HL-60 (cell line): Measurements from ENCODE around the gene EIPR1.

ENCODE experiments used
- DNase-seq, 2 experiments: peaks; one replicate each; pipeline ENCODE4 v3.0.0-alpha.2; 2010 to 2020; ENCODE audit warnings: low read depth in 1 of 2, low spot score in 1 of 2
- H3K27ac ChIP-seq: fragments of 250-450 bp; sonication (Bioruptor Pico); replicated peaks from 2 replicates; pipeline ENCODE4 v1.5.1; 2020; ENCODE audit warnings: mild to moderate bottlenecking, moderate library complexity
- H3K27me3 ChIP-seq: fragments of 250-450 bp; sonication (Bioruptor Pico); 2 replicates; pipeline ENCODE4 v1.5.1; 2021; ENCODE audit warnings: mild to moderate bottlenecking, moderate library complexity; ENCODE audit not compliant: insufficient read depth, poor library complexity, severe bottlenecking
- H3K4me3 ChIP-seq: replicated peaks from 2 replicates; pipeline ENCODE4 v1.5.1; 2011; ENCODE audit warnings: mild to moderate bottlenecking, control low read depth, low read length; ENCODE audit not compliant: insufficient read depth
- GABPA ChIP-seq: IDR thresholded peaks from 2 replicates; pipeline ENCODE4 v1.6.1; 2012; ENCODE audit warnings: low read depth
- POLR2AphosphoS5 ChIP-seq: IDR thresholded peaks from 2 replicates; pipeline ENCODE4 v1.6.1; 2012; ENCODE audit warnings: low read depth
- REST ChIP-seq: IDR thresholded peaks from 2 replicates; pipeline ENCODE4 v1.6.1; 2012; ENCODE audit warnings: low read depth; ENCODE audit not compliant: insufficient replicate concordance
- SPI1 ChIP-seq: IDR thresholded peaks from 2 replicates; pipeline ENCODE4 v1.6.1; 2012; ENCODE audit warnings: low read depth, mild to moderate bottlenecking, borderline replicate concordance
- TF ChIP-seq, protein P1 (sequence below): IDR thresholded peaks from one replicate; pipeline ENCODE4 v1.5.1; 2011; ENCODE audit warnings: low read length, control low read depth, inconsistent platforms; ENCODE audit not compliant: insufficient read depth

The EIPR1 gene

GRCh38 chr2:3291750-3292149 lies 85.9 kb downstream of the EIPR1 start:
- no peak for DNase-seq
- Histone ChIP-seq H3K27me3 (no peaks in the 10 kb centered on the region), H3K27ac (no peak overlapping the region), H3K4me3 (no peak overlapping the region)
- TF ChIP-seq SPI1 (no peak), POLR2AphosphoS5 (no peak), REST (no peak), GABPA (no peak)
- TF ChIP-seq, protein P1, sequence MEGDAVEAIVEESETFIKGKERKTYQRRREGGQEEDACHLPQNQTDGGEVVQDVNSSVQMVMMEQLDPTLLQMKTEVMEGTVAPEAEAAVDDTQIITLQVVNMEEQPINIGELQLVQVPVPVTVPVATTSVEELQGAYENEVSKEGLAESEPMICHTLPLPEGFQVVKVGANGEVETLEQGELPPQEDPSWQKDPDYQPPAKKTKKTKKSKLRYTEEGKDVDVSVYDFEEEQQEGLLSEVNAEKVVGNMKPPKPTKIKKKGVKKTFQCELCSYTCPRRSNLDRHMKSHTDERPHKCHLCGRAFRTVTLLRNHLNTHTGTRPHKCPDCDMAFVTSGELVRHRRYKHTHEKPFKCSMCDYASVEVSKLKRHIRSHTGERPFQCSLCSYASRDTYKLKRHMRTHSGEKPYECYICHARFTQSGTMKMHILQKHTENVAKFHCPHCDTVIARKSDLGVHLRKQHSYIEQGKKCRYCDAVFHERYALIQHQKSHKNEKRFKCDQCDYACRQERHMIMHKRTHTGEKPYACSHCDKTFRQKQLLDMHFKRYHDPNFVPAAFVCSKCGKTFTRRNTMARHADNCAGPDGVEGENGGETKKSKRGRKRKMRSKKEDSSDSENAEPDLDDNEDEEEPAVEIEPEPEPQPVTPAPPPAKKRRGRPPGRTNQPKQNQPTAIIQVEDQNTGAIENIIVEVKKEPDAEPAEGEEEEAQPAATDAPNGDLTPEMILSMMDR = no peak

- TF ChIP-seq SPI1 = no peak
- no peak for TF ChIP-seq POLR2AphosphoS5
- no peak for TF ChIP-seq REST
- TF ChIP-seq, protein P1 = no peak
- no peak for TF ChIP-seq GABPA
- Histone ChIP-seq H3K27me3 (no peaks in the 10 kb centered on the region), H3K4me3 (no peak overlapping the region), H3K27ac (no peak overlapping the region)
- DNase-seq = no peak
Measured at GRCh38 chr2:3291113-3291512, 86.5 kb downstream of the EIPR1 start.

- H3K27me3 ChIP-seq = no peaks in the 10 kb centered on the region
- no peak overlapping the region for H3K27ac ChIP-seq
- TF ChIP-seq POLR2AphosphoS5 (no peak), GABPA (no peak)
- no peak for DNase-seq
- H3K4me3 ChIP-seq = no peak overlapping the region
Measured at GRCh38 chr2:3290655-3291054, 87.0 kb downstream of the EIPR1 start.

DNA sequence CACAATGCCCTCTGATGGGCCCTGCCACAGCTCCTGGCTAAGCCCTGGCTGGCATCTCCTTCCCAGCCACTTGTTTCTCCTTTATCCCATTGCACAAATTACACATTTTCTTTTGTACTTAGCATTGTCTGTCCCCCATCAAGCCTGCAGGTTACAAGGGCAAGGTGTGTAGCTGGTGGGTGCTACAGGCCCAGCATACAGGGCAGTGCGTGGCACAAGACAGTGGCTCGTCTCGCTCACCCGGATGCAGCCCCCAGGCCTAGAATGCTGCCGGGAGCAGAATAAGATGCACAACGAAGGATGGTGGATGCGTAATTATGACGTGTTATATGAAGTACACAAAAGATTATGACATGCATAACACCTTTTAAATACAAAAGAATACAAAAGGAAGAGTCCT lies 87.6 kb downstream of the EIPR1 start:
- TF ChIP-seq, protein P1 = no peak
- no peak for TF ChIP-seq REST
- TF ChIP-seq POLR2AphosphoS5 = no peak
- no peak for TF ChIP-seq GABPA
- TF ChIP-seq SPI1 = no peak
- Histone ChIP-seq H3K27ac (no peak overlapping the region), H3K27me3 (no peaks in the 10 kb centered on the region), H3K4me3 (no peak overlapping the region)
- DNase-seq = no peak
